Mucosa of descending colon (tissue), 3 donors: ENCODE results near the gene MED28. TPM values are rescaled to one million over a fixed set of nuclear protein-coding genes. Genes with fewer than 3 reads are reported as not detected.

Experiments
- ATAC-seq: fragments of 200-7000 bp; cut with Tn5 transposase; one replicate; pipeline ENCODE4 v1.9.1; 2020; ENCODE audit warnings: mild to moderate bottlenecking, moderate library complexity
- DNase-seq, 3 donors: peaks; one replicate each; pipeline ENCODE4 v3.0.0-alpha.2; 2020
- H3K36me3 ChIP-seq: fragments of 200-600 bp; one replicate; pipeline ENCODE4 v1.8.0; 2021; ENCODE audit warnings: low read depth, mild to moderate bottlenecking
- H3K4me1 ChIP-seq: fragments of 200-600 bp; one replicate; pipeline ENCODE4 v1.8.0; 2021; ENCODE audit warnings: low read depth, mild to moderate bottlenecking
- H3K4me3 ChIP-seq: fragments of 200-600 bp; one replicate; pipeline ENCODE4 v1.8.0; 2021; ENCODE audit warnings: mild to moderate bottlenecking
- H3K9me3 ChIP-seq: fragments of 200-600 bp; one replicate; pipeline ENCODE4 v1.8.0; 2021; ENCODE audit warnings: mild to moderate bottlenecking
- intact Hi-C, 2 donors: fragments of 100-400 bp; cut with DNase I in 1 of 2; cut with micrococcal nuclease in 1 of 2; formaldehyde crosslinking; loops; one replicate each; pipeline versions ENCODE4 v1.11.0 to v1.11.1; 2022; cut with DNase I, micrococcal nuclease
- total RNA-seq, 3 donors: library from RNA; stranded (reverse); fragmentation: NEBNext Ultra II Directional in 2 of 3; extraction: Animal tissue kit (Norgen Biotek cat#: 25700) in 2 of 3; gene quantifications; one replicate each; pipeline versions ENCODE4 v1.2.1 to v1.2.4, GENCODE V29; 2021 to 2023
- TF ChIP-seq, protein P1 (sequence below): fragments of 200-600 bp; IDR thresholded peaks from one replicate; pipeline ENCODE4 v1.8.0; 2022; ENCODE audit warnings: antibody characterized with exemption, mild to moderate bottlenecking
- donor health status: DM: no; HTN: no; CAD: no; lungs with moderate emphysema.
- donor health status: DM: no; HTN: no; CAD: no.
- donor health status: DM: no; HTN: yes; CAD: no.

The MED28 gene
- total RNA-seq, 3 donors from 2014 or later = 35.3 to 55.6 (median 37.5) TPM

DNA sequence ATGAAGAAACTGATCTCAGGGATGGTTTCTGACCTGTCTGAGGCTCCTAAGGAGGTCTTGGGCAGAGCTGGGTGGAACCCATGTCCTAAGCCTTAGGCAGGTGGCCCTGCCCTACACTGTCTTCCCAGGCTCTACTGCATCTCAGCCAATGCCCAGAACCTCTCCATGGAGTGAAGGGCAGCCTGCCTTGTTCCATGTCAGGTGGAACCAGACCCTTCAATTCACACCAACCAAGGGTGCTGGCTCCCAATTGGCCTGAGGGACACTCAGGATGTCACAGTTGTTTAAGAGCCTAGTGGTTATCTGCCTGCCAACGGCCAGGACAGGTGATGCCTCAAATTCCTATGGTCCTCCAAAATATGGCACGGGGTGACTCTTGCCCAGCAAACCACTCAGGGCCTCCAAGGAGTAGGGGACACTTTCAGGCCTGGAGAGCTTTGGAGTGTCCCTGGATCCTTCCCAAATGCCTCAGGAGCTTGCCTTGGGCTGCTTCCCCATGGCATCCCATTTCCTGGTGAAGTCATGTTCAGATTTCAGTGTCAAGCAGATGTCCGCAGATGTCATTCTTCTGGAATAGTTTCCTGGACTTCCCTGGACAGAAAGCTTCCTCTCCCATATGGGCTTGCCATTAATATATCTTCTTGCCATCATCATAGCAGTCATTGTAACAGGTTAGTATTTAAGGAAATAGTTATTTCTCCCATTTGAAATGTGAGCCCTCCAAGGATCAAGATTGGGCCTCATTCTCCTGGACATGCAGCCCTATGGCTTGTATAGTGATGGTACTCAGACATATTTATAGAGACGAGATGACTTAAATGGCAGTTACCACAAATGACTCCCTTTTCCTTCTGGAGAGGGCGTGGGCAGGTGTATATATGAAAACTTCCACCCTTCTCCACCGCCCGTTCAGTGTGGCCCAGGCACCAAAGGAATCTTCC lies 67.1 kb downstream of the MED28 start:
- ATAC-seq = no peak

DNA sequence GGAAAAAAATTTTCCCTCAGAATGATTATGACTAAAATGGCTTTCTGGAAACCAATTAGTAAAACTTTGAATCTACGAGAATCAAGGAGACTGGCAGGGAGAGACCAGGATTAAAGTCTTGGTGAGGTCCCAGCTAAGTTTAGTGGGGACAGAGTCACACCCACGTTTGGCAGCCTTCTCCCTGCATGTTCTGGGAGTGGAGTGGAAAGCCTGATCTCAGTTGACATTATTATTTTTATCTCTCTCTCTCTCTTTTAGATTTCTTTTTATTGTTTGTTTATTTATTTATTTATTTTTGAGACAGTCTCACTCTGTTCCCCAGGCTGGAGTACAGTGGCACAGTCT lies 67.8 kb downstream of the MED28 start:
- Histone ChIP-seq H3K4me1 (no peaks in the 10 kb centered on the region), H3K4me3 (no peak overlapping the region), H3K36me3 (no peaks in the 10 kb centered on the region), H3K9me3 (no peaks in the 10 kb centered on the region)
- TF ChIP-seq, protein P1, sequence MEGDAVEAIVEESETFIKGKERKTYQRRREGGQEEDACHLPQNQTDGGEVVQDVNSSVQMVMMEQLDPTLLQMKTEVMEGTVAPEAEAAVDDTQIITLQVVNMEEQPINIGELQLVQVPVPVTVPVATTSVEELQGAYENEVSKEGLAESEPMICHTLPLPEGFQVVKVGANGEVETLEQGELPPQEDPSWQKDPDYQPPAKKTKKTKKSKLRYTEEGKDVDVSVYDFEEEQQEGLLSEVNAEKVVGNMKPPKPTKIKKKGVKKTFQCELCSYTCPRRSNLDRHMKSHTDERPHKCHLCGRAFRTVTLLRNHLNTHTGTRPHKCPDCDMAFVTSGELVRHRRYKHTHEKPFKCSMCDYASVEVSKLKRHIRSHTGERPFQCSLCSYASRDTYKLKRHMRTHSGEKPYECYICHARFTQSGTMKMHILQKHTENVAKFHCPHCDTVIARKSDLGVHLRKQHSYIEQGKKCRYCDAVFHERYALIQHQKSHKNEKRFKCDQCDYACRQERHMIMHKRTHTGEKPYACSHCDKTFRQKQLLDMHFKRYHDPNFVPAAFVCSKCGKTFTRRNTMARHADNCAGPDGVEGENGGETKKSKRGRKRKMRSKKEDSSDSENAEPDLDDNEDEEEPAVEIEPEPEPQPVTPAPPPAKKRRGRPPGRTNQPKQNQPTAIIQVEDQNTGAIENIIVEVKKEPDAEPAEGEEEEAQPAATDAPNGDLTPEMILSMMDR = no peak
- ATAC-seq = no peak
- intact Hi-C loops = no loop called here
- DNase-seq = no peak

More for the DNA sequence above, 67.1 kb downstream of the MED28 start:
- Histone ChIP-seq H3K9me3 (no peaks in the 10 kb centered on the region), H3K4me3 (no peak overlapping the region), H3K4me1 (no peaks in the 10 kb centered on the region), H3K36me3 (no peaks in the 10 kb centered on the region)
- no peak for DNase-seq
- intact Hi-C loops = no loop called here
- TF ChIP-seq, protein P1 = no peak

Other genes starting within 250 kb of the MED28 start
- 10 to 100 TPM; 18.0 to 27.2 (median 24.1) TPM for gene QDPR, start 102.6 kb upstream of the MED28 start, total RNA-seq
- not detected for gene CLRN2, start 99.5 kb upstream of the MED28 start, total RNA-seq
- 100 to 1,000 TPM in 1 of 3 donors, 10 to 100 TPM in 2; 55.6 to 112 (median 66.2) TPM for gene LAP3, start 37.4 kb upstream of the MED28 start, total RNA-seq
- gene FAM184B, start 167.0 kb downstream of the MED28 start, total RNA-seq = under 1 TPM; 0.13 to 0.61 (median 0.41) TPM
- gene DCAF16, start 196.1 kb downstream of the MED28 start, total RNA-seq = 10 to 100 TPM; 32.1 to 38.6 (median 33.3) TPM
- 1 to 10 TPM; 3.0 to 9.7 (median 3.4) TPM for gene NCAPG, start 196.3 kb downstream of the MED28 start, total RNA-seq